HG02759 (cell line): ENCODE results near the gene DOCK9.
"Not testable (repeated sequence)": the region's sequence is repeated elsewhere in the genome, so short reads cannot be mapped to it uniquely, and the experiment has no call there.

Experiments
- ATAC-seq: cut with Tn5 transposase; IDR thresholded peaks from one replicate; pipeline ENCODE4 v1.9.1; 2021; ENCODE audit warnings: mild to moderate bottlenecking, moderate library complexity; ENCODE audit not compliant: unreplicated experiment

The DOCK9 gene

GRCh38 chr13:98754468-98754867 lies 223.4 kb downstream of the DOCK9 start:
- not testable (repeated sequence) for ATAC-seq

- ATAC-seq: no peak
Observed at GRCh38 chr13:98752467-98753290, 225.2 kb downstream of the DOCK9 start, which contains the start of gene SLC15A1. Gene SLC15A1 (minus strand): TSS chr13:98752672. CDS start chr13:98752598, 74 bp downstream.

GRCh38 chr13:98751861-98752466 lies 225.9 kb downstream of the DOCK9 start:
- ATAC-seq: no peak

- ATAC-seq: no peak
Observed at GRCh38 chr13:98751367-98751782, 226.5 kb downstream of the DOCK9 start.

GRCh38 chr13:98749501-98749900 lies 228.4 kb downstream of the DOCK9 start:
- ATAC-seq: no peak

- ATAC-seq: no peak
Observed at GRCh38 chr13:98746968-98747367, 230.9 kb downstream of the DOCK9 start.
